H9 (cell line): ENCODE measurements around the gene LUZP1. TPM values are rescaled to one million over a fixed set of nuclear protein-coding genes. Genes with fewer than 3 reads are reported as not detected.

Experiments used
- DNase-seq: peaks from one replicate; pipeline ENCODE4 v3.0.0-alpha.2; 2017
- H2AFZ ChIP-seq: one replicate; pipeline ENCODE4 v1.6.1; 2013; ENCODE audit warnings: mild to moderate bottlenecking, low read length, control low read depth, moderate library complexity
- H2AK5ac ChIP-seq: 2 replicates; pipeline ENCODE4 v1.6.1; 2013; ENCODE audit warnings: low read length, control low read depth, mixed read lengths; ENCODE audit not compliant: insufficient read length
- H2BK120ac ChIP-seq: one replicate; pipeline ENCODE4 v1.6.1; 2013; ENCODE audit warnings: low read depth, mild to moderate bottlenecking, low read length, control low read depth, inconsistent platforms; ENCODE audit not compliant: poor library complexity, severe bottlenecking
- H2BK12ac ChIP-seq: 2 replicates; pipeline ENCODE4 v1.6.1; 2013; ENCODE audit warnings: low read length, control low read depth, mixed read lengths, low read depth; ENCODE audit not compliant: insufficient read length
- H2BK15ac ChIP-seq: 2 replicates; pipeline ENCODE4 v1.6.1; 2013; ENCODE audit warnings: low read depth, low read length, control low read depth
- H2BK20ac ChIP-seq: one replicate; pipeline ENCODE4 v1.6.1; 2013; ENCODE audit warnings: low read depth, mild to moderate bottlenecking, low read length, control low read depth, inconsistent platforms; ENCODE audit not compliant: poor library complexity, severe bottlenecking
- H2BK5ac ChIP-seq: 2 replicates; pipeline ENCODE4 v1.6.1; 2013; ENCODE audit warnings: low read length, control low read depth, mixed read lengths; ENCODE audit not compliant: insufficient read length
- H3K14ac ChIP-seq: 2 replicates; pipeline ENCODE4 v1.6.1; 2013; ENCODE audit warnings: low read length, control low read depth; ENCODE audit not compliant: insufficient read depth
- H3K18ac ChIP-seq: 2 replicates; pipeline ENCODE4 v1.6.1; 2013; ENCODE audit warnings: low read depth, mild to moderate bottlenecking, mixed read lengths, low read length, control low read depth; ENCODE audit not compliant: insufficient read length
- H3K23ac ChIP-seq: 2 replicates; pipeline ENCODE4 v1.6.1; 2013; ENCODE audit warnings: low read length, control low read depth, mixed read lengths, low read depth; ENCODE audit not compliant: insufficient read length
- H3K23me2 ChIP-seq: 2 replicates; pipeline ENCODE4 v1.6.1; 2013; ENCODE audit warnings: low read depth, mild to moderate bottlenecking, mixed read lengths, low read length, control low read depth; ENCODE audit not compliant: insufficient read length, poor library complexity, severe bottlenecking
- H3K27ac ChIP-seq: 2 replicates; pipeline ENCODE4 v1.5.1; 2013; ENCODE audit warnings: low read length, control low read depth, mixed read lengths, low read depth; ENCODE audit not compliant: insufficient read length
- H3K27me3 ChIP-seq: 2 replicates; pipeline ENCODE4 v1.6.1; 2013; ENCODE audit warnings: low read length, control low read depth, inconsistent platforms; ENCODE audit not compliant: insufficient read depth
- H3K4ac ChIP-seq: 2 replicates; pipeline ENCODE4 v1.6.1; 2013; ENCODE audit warnings: low read depth, mild to moderate bottlenecking, control low read depth, inconsistent platforms, low read length, moderate library complexity
- H3K4me1 ChIP-seq: 2 replicates; pipeline ENCODE4 v1.6.1; 2013; ENCODE audit warnings: low read length, control low read depth, inconsistent platforms; ENCODE audit not compliant: insufficient read depth
- H3K4me2 ChIP-seq: 2 replicates; pipeline ENCODE4 v1.6.1; 2013; ENCODE audit warnings: low read length, control low read depth, mixed read lengths; ENCODE audit not compliant: insufficient read length, insufficient read depth
- H3K56ac ChIP-seq: 2 replicates; pipeline ENCODE4 v1.6.1; 2013; ENCODE audit warnings: low read depth, mild to moderate bottlenecking, mixed read lengths, low read length, control low read depth; ENCODE audit not compliant: insufficient read length
- H3K79me1 ChIP-seq: 2 replicates; pipeline ENCODE4 v1.6.1; 2013; ENCODE audit warnings: low read depth, mild to moderate bottlenecking, moderate library complexity, low read length, control low read depth, inconsistent platforms; ENCODE audit not compliant: insufficient read depth, poor library complexity, severe bottlenecking
- H3K79me2 ChIP-seq: 2 replicates; pipeline ENCODE4 v1.6.1; 2013; ENCODE audit warnings: low read length, control low read depth, inconsistent platforms; ENCODE audit not compliant: insufficient read depth
- H3K9ac ChIP-seq: 2 replicates; pipeline ENCODE4 v1.6.1; 2013; ENCODE audit warnings: low read length, control low read depth, mixed read lengths; ENCODE audit not compliant: insufficient read length; ENCODE audit errors: extremely low read depth
- H3K9me3 ChIP-seq: one replicate; pipeline ENCODE4 v1.6.1; 2013; ENCODE audit warnings: low read depth, low read length, inconsistent platforms; ENCODE audit not compliant: control insufficient read depth
- H3T11ph ChIP-seq: one replicate; pipeline ENCODE4 v1.6.1; 2013; ENCODE audit warnings: mild to moderate bottlenecking, low read length, control low read depth, inconsistent platforms
- H4K20me1 ChIP-seq: one replicate; pipeline ENCODE4 v1.6.1; 2013; ENCODE audit not compliant: control insufficient read depth, insufficient read length, insufficient read depth
- H4K5ac ChIP-seq: 2 replicates; pipeline ENCODE4 v1.6.1; 2013; ENCODE audit warnings: low read depth, mild to moderate bottlenecking, mixed read lengths, low read length, control low read depth; ENCODE audit not compliant: insufficient read length
- H4K8ac ChIP-seq: replicated peaks from 2 replicates; pipeline ENCODE4 v1.6.1; 2013; ENCODE audit warnings: low read length, control low read depth, mixed read lengths, low read depth; ENCODE audit not compliant: insufficient read length
- H4K91ac ChIP-seq: 2 replicates; pipeline ENCODE4 v1.6.1; 2013; ENCODE audit warnings: low read depth, mild to moderate bottlenecking, moderate library complexity, mixed read lengths, low read length, control low read depth; ENCODE audit not compliant: insufficient read length
- H3K27ac Mint-ChIP-seq, 3 experiments: 2 replicates in 2 of 3; 3 replicates in 1 of 3; pipeline ENCODE4 v1.8.0; 2020 to 2021; ENCODE audit warnings: mixed read lengths in 3 of 3, mild to moderate bottlenecking in 1 of 3, moderate library complexity in 1 of 3
- H3K27me3 Mint-ChIP-seq: 2 replicates; pipeline ENCODE4 v1.8.0; 2021; ENCODE audit warnings: low read depth, mild to moderate bottlenecking, moderate library complexity, mixed read lengths
- H3K36me3 Mint-ChIP-seq, 3 experiments: 2 replicates in 2 of 3; 3 replicates in 1 of 3; pipeline ENCODE4 v1.8.0; 2020 to 2021; ENCODE audit warnings: low read depth in 3 of 3, mixed read lengths in 3 of 3; ENCODE audit not compliant: insufficient read depth in 1 of 3
- H3K4me1 Mint-ChIP-seq, 2 experiments: 2 replicates each; pipeline ENCODE4 v1.8.0; 2020; ENCODE audit warnings: mixed read lengths in 2 of 2
- H3K4me3 Mint-ChIP-seq, 2 experiments: 2 replicates in 1 of 2; 3 replicates in 1 of 2; pipeline ENCODE4 v1.8.0; 2020 to 2021; ENCODE audit warnings: mild to moderate bottlenecking in 2 of 2, mixed read lengths in 2 of 2, moderate library complexity in 1 of 2
- H3K9me3 Mint-ChIP-seq, 2 experiments: 2 replicates in 1 of 2; 3 replicates in 1 of 2; pipeline ENCODE4 v1.8.0; 2020; ENCODE audit warnings: mild to moderate bottlenecking in 2 of 2, mixed read lengths in 2 of 2, moderate library complexity in 1 of 2
- CTCF ChIP-seq: fragments of 200-600 bp; sonication (generic); conservative IDR thresholded peaks from 3 replicates; pipeline ENCODE4 v1.8.0; 2021; ENCODE audit warnings: antibody characterized with exemption, mild to moderate bottlenecking
- WGBS: extraction: QIAGEN DNeasy Blood & Tissue Kit; methylation state at CpG from one replicate; pipeline ENCODE4 v1.1.7; 2013; ENCODE audit warnings: missing lambda C conversion rate, low lambda C conversion rate, mixed read lengths; ENCODE audit not compliant: insufficient read length; ENCODE audit errors: extremely low coverage; 5-methylcytosine and 5-hydroxymethylcytosine counted together
- total RNA-seq: library from RNA; stranded (reverse); gene quantifications from 2 replicates; pipeline ENCODE4 v1.2.1, GENCODE V29; 2021

Gene LUZP1
- total RNA-seq, 1 experiment from 2014 or later, result 48.2 TPM

GRCh38 chr1:23079025-23079424 is 89.6 kb downstream of the LUZP1 start:
- H3K27me3 ChIP-seq, result no peaks in the 10 kb centered on the region

More at GRCh38 chr1:23079025-23079424, 89.6 kb downstream of the LUZP1 start:
- no peak overlapping the region for H3K4me2 ChIP-seq
- no peak overlapping the region for H3T11ph ChIP-seq
- Mint-ChIP-seq H3K36me3 (peaks cover 48 to 87% (median 82%) of the 10 kb centered on the region in 3 experiments), H3K27me3 (no peaks in the 10 kb centered on the region; the same call in 1 of the 2 replicates), H3K27ac (peak overlapping the region in 1 of 3 experiments; percentile 34; a peak in 1 of 7 replicates), H3K4me3 (no peak overlapping the region), H3K4me1 (peaks cover 0 to 15% of the 10 kb centered on the region in 2 experiments; a peak in 3 of 4 replicates), H3K9me3 (no peaks in the 10 kb centered on the region)
- no peak overlapping the region for H4K91ac ChIP-seq
- no peak overlapping the region for H2BK120ac ChIP-seq
- no peak overlapping the region for H2BK12ac ChIP-seq
- TF ChIP-seq CTCF, result no peak
- no peaks in the 10 kb centered on the region for H3K9me3 ChIP-seq
- H3K79me2 ChIP-seq, result no peaks in the 10 kb centered on the region
- H3K56ac ChIP-seq, result no peak overlapping the region
- H3K23me2 ChIP-seq, result no peaks in the 10 kb centered on the region
- H3K9ac ChIP-seq, result no peak overlapping the region
- no peak overlapping the region for H3K27ac ChIP-seq
- H2AFZ ChIP-seq, result no peak overlapping the region
- DNase-seq, result no peak
- H4K20me1 ChIP-seq, result no peaks in the 10 kb centered on the region
- no CpG with 5 or more reads among the region's 6 CpGs for WGBS
- no peak overlapping the region for H3K18ac ChIP-seq
- H3K4me1 ChIP-seq, result no peaks in the 10 kb centered on the region
- no peak overlapping the region for H4K8ac ChIP-seq
- no peak overlapping the region for H2BK5ac ChIP-seq
- H4K5ac ChIP-seq, result no peak overlapping the region
- no peak overlapping the region for H2BK20ac ChIP-seq
- H2AK5ac ChIP-seq, result no peak overlapping the region
- peaks cover 3% of the 10 kb centered on the region for H3K79me1 ChIP-seq
- no peak overlapping the region for H2BK15ac ChIP-seq
- H3K23ac ChIP-seq, result no peak overlapping the region
- H3K14ac ChIP-seq, result no peak overlapping the region
- no peak overlapping the region for H3K4ac ChIP-seq
